ENCODE measurements around the gene TNS3. TPM values are rescaled to one million over a fixed set of nuclear protein-coding genes. Genes with fewer than 3 reads are reported as not detected.

The TNS3 gene
- total RNA-seq, 1 donor from 2014 or later = 452 TPM

DNA sequence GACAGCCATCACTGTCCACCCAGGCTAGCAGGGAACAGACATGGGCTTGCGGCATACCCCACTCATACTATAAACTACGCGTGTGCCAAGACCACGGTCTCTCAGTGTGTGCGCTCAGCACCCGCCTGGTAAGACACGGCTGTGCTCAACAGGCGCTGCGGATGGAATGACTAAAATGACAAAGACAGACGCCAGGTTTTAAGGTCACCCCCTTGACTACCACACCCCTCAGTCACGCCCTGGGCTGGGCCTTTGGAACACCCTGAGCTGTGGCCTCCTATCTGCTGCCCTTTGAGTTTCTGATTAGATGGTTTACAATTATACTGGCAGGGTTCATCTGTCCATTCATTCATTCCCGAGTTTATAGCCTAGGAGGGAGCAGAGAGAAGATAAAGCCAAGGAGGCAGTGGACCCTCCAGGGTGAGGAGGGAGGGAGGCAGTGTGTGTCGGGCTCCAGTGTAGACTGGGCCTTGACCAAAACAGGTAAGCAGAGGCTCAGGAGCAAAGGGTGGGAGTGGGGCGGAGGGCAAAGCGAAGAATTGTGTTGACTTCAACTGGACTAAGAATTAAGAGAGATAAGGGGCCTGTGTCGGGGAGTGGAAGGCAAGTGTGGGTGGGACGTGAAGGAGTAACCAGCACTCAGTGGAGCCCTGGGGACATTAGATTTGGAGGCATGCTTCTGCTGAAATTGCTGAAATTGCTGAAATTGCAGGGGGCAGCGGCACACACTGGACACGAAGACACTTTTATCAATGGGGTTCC, 35.0 kb downstream of the TNS3 start:
- no peak for DNase-seq (ENCODE audit: low spot score in 2 of 2, unreplicated experiment in 2 of 2)
- H3K4me3 Mint-ChIP-seq = no peak overlapping the region
- no peaks in the 10 kb centered on the region for H3K9me3 Mint-ChIP-seq
- peaks cover 30% of the 10 kb centered on the region for H3K36me3 Mint-ChIP-seq
- peaks cover 43% of the 10 kb centered on the region for H3K4me1 Mint-ChIP-seq
- H3K27ac Mint-ChIP-seq = peak overlapping the region; percentile 76
- H3K27me3 Mint-ChIP-seq (ENCODE audit: low read depth) = no peaks in the 10 kb centered on the region
- TF ChIP-seq, protein P1, sequence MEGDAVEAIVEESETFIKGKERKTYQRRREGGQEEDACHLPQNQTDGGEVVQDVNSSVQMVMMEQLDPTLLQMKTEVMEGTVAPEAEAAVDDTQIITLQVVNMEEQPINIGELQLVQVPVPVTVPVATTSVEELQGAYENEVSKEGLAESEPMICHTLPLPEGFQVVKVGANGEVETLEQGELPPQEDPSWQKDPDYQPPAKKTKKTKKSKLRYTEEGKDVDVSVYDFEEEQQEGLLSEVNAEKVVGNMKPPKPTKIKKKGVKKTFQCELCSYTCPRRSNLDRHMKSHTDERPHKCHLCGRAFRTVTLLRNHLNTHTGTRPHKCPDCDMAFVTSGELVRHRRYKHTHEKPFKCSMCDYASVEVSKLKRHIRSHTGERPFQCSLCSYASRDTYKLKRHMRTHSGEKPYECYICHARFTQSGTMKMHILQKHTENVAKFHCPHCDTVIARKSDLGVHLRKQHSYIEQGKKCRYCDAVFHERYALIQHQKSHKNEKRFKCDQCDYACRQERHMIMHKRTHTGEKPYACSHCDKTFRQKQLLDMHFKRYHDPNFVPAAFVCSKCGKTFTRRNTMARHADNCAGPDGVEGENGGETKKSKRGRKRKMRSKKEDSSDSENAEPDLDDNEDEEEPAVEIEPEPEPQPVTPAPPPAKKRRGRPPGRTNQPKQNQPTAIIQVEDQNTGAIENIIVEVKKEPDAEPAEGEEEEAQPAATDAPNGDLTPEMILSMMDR (IDR thresholded peaks at IDR 0.05; ENCODE audit: unreplicated experiment) = no peak

DNA sequence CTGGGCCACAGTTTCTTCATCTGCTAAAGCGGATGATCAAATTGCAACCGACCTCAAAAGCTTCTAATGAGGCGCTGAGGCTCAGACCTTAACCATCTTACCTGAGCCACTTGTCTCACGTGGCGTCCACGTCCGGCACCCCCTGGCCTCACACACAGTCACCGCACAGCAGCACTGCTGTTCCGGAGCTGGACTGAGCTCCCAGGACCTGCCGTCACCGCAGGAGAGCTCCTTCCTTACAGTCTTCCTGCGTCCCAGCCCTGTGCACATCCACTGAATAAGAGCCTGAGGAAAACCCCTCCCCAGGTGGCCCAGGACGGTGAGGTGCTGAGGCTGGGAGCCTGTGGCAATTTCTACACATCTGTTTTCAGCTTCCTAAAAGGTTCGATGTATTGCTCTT, 35.7 kb downstream of the TNS3 start:
- H3K4me3 Mint-ChIP-seq = no peak overlapping the region
- no peak for DNase-seq (ENCODE audit: low spot score in 2 of 2, unreplicated experiment in 2 of 2)
- TF ChIP-seq, protein P1 (IDR thresholded peaks at IDR 0.05; ENCODE audit: unreplicated experiment) = no peak
- peaks cover 42% of the 10 kb centered on the region for H3K4me1 Mint-ChIP-seq
- H3K27ac Mint-ChIP-seq = no peak overlapping the region
- peaks cover 30% of the 10 kb centered on the region for H3K36me3 Mint-ChIP-seq
- no peaks in the 10 kb centered on the region for H3K9me3 Mint-ChIP-seq
- H3K27me3 Mint-ChIP-seq (ENCODE audit: low read depth) = no peaks in the 10 kb centered on the region

DNA sequence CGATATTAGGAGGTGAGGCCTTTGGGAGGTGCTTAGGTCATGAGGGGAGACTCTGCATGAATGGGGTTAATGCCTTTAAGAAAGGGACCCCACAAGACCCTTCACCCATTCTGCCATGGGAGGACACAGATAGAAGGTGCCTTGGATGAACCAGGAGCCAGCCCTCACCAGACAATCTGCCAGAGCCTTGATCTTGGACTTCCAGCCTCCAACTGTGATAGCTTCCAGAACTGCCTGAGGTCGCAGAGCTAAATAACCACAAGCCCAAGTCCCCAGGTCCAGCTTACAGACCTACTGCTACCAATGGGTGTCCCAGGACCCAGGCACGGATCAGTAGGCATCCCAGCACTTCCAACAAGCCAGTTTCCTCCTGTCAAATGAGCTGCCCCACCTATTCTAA, 37.5 kb downstream of the TNS3 start:
- no peaks in the 10 kb centered on the region for H3K27me3 Mint-ChIP-seq (ENCODE audit: low read depth)
- H3K27ac Mint-ChIP-seq = no peak overlapping the region
- TF ChIP-seq, protein P1 (IDR thresholded peaks at IDR 0.05; ENCODE audit: unreplicated experiment) = no peak
- H3K9me3 Mint-ChIP-seq = no peaks in the 10 kb centered on the region
- H3K4me3 Mint-ChIP-seq = no peak overlapping the region
- H3K4me1 Mint-ChIP-seq = peaks cover 49% of the 10 kb centered on the region
- no peak for DNase-seq (ENCODE audit: low spot score in 2 of 2, unreplicated experiment in 2 of 2)
- H3K36me3 Mint-ChIP-seq = peaks cover 25% of the 10 kb centered on the region

DNA sequence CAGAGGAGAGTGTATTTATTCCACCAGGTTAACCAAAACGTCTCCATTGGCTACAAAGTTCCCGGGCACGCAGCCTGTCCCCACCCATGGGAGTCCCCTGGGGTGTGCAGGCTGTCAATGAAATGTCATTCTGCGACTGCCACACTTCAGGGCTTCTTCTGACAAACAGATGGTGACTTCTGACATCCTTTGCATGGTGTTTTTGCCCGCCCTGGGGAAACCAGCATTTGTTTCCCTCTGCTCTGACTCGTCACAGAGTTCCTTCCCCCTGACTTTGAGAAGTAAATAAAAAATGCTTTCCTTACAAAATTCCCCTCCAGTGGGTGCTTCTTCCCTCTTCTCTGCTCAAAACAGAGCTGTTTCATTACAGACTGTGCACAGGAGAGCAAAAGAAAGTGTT, 38.2 kb downstream of the TNS3 start:
- Mint-ChIP-seq H3K36me3 (peaks cover 24% of the 10 kb centered on the region), H3K27ac (peak overlapping the region; percentile 71), H3K4me3 (no peak overlapping the region), H3K27me3 (ENCODE audit: low read depth) (no peaks in the 10 kb centered on the region), H3K9me3 (no peaks in the 10 kb centered on the region), H3K4me1 (peaks cover 54% of the 10 kb centered on the region)
- TF ChIP-seq, protein P1 (IDR thresholded peaks at IDR 0.05; ENCODE audit: unreplicated experiment) = no peak
- no peak for DNase-seq (ENCODE audit: low spot score in 2 of 2, unreplicated experiment in 2 of 2)

DNA sequence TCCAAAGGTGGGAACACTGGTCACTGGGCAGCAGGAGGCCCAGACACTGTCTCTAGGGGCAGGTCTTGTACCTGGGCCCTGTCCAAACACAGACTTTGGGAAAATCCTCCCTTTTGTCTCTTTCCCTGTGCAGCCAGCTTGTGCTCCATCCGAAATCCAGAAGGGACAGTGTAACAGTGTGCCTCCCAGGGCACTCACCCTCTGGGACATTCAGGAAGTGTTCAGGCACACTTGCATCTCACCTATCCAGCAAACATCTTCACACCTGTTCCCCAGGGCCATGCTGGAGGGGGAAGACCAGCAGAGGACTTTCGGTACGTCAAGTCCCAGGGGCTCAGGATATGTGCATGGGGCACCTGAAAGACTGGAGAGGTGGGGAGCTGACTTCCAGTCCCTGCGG, 38.9 kb downstream of the TNS3 start:
- H3K36me3 Mint-ChIP-seq = peaks cover 24% of the 10 kb centered on the region
- no peak for DNase-seq (ENCODE audit: low spot score in 2 of 2, unreplicated experiment in 2 of 2)
- no peaks in the 10 kb centered on the region for H3K9me3 Mint-ChIP-seq
- TF ChIP-seq, protein P1 (IDR thresholded peaks at IDR 0.05; ENCODE audit: unreplicated experiment) = no peak
- H3K4me3 Mint-ChIP-seq = no peak overlapping the region
- H3K4me1 Mint-ChIP-seq = peaks cover 54% of the 10 kb centered on the region
- H3K27ac Mint-ChIP-seq = peak overlapping the region; percentile 45
- H3K27me3 Mint-ChIP-seq (ENCODE audit: low read depth) = no peaks in the 10 kb centered on the region

All from mesothelial cell of epicardium (in vitro differentiated cells).